Osteoblast (primary cell): ENCODE measurements around the gene WDCP. TPM values are rescaled to one million over a fixed set of nuclear protein-coding genes. Genes with fewer than 3 reads are reported as not detected.

Experiments used
- DNase-seq: peaks from one replicate; pipeline ENCODE4 v3.0.0; 2011; ENCODE audit warnings: low spot score, mixed read lengths; ENCODE audit not compliant: insufficient read length; ENCODE audit errors: missing footprints
- H2AFZ ChIP-seq: 2 replicates; pipeline ENCODE4 v1.6.0; 2011; ENCODE audit warnings: mild to moderate bottlenecking, low read length
- H3K27ac ChIP-seq: 2 replicates; pipeline ENCODE4 v1.5.1; 2011; ENCODE audit warnings: mild to moderate bottlenecking, low read depth, low read length, moderate library complexity
- H3K27me3 ChIP-seq: 2 replicates; pipeline ENCODE4 v1.6.0; 2012; ENCODE audit warnings: mild to moderate bottlenecking, control low read depth, inconsistent platforms, low read length, moderate library complexity; ENCODE audit not compliant: insufficient read depth
- H3K36me3 ChIP-seq: 2 replicates; pipeline ENCODE4 v1.5.1; 2011; ENCODE audit warnings: mild to moderate bottlenecking, low read length, control low read depth, moderate library complexity; ENCODE audit not compliant: insufficient read depth
- H3K4me1 ChIP-seq: 2 replicates; pipeline ENCODE4 v1.5.1; 2011; ENCODE audit warnings: mild to moderate bottlenecking, low read length, control low read depth, moderate library complexity; ENCODE audit not compliant: insufficient read depth
- H3K4me2 ChIP-seq: 2 replicates; pipeline ENCODE4 v1.6.0; 2011; ENCODE audit warnings: mild to moderate bottlenecking, low read length; ENCODE audit not compliant: insufficient read depth
- H3K4me3 ChIP-seq: fragments of 200-600 bp; sonication (generic); 3 replicates; pipeline ENCODE4 v1.5.1; 2012; ENCODE audit warnings: mild to moderate bottlenecking, low read length, inconsistent platforms; ENCODE audit not compliant: insufficient read depth
- H3K79me2 ChIP-seq: 2 replicates; pipeline ENCODE4 v1.6.0; 2012; ENCODE audit warnings: mild to moderate bottlenecking, low read length, control low read depth, inconsistent platforms; ENCODE audit not compliant: insufficient read depth
- H3K9me3 ChIP-seq: 2 replicates; pipeline ENCODE4 v1.5.1; 2011; ENCODE audit warnings: low read depth, low read length, control low read depth
- H4K20me1 ChIP-seq: 2 replicates; pipeline ENCODE4 v1.6.0; 2012; ENCODE audit warnings: mild to moderate bottlenecking, low read length, control low read depth; ENCODE audit not compliant: insufficient read depth
- CTCF ChIP-seq: IDR thresholded peaks from 2 replicates; pipeline ENCODE4 v1.5.1; 2011; ENCODE audit warnings: mild to moderate bottlenecking, low read depth, low read length, moderate library complexity; ENCODE audit errors: extremely low read depth
- total RNA-seq: library from RNA; depleted of rRNA; stranded (reverse); fragments of >200 nt; gene quantifications from 2 replicates; pipeline ENCODE4 v1.2.3, GENCODE V29; 2012

The WDCP gene
- total RNA-seq, 1 donor = 8.3 TPM

- no peaks in the 10 kb centered on the region for H3K36me3 ChIP-seq
- H3K4me3 ChIP-seq = peak overlapping the region; percentile 77
- peak overlapping the region; percentile 85 for H2AFZ ChIP-seq
- H3K27me3 ChIP-seq = peaks cover 3% of the 10 kb centered on the region
- peak overlapping the region; percentile 86 for H3K4me2 ChIP-seq
- no peaks in the 10 kb centered on the region for H4K20me1 ChIP-seq
- H3K9me3 ChIP-seq = no peaks in the 10 kb centered on the region
- H3K27ac ChIP-seq = no peak overlapping the region
- H3K79me2 ChIP-seq = peaks cover 14% of the 10 kb centered on the region
- peak; percentile 73 for DNase-seq
- peaks cover 20% of the 10 kb centered on the region for H3K4me1 ChIP-seq
- no peak for TF ChIP-seq CTCF
These were observed 3.1 kb upstream of the WDCP start for GRCh38 chr2:24050041-24050979.

GRCh38 chr2:24049485-24050021 is 2.4 kb upstream of the WDCP start, which contains the start of gene FKBP1B:
TSS of gene FKBP1B (plus strand) at chr2:24049741. CDS start at chr2:24049850, 109 bp downstream.
- DNase-seq = no peak
- Histone ChIP-seq H3K4me2 (peak within 1 kb of the TSS; percentile 86), H3K4me1 (peaks cover 20% of the 10 kb centered on the region), H3K27ac (no peak within 1 kb of the TSS), H3K36me3 (no peaks in the 10 kb centered on the region), H3K79me2 (peaks cover 19% of the 10 kb centered on the region), H3K27me3 (peaks cover 3% of the 10 kb centered on the region), H3K9me3 (no peaks in the 10 kb centered on the region), H4K20me1 (no peaks in the 10 kb centered on the region), H2AFZ (peak within 1 kb of the TSS; percentile 85), H3K4me3 (peak within 1 kb of the TSS; percentile 77)
- no peak for TF ChIP-seq CTCF

- Histone ChIP-seq H3K4me1 (peaks cover 20% of the 10 kb centered on the region), H3K27ac (no peak overlapping the region), H3K27me3 (peaks cover 3% of the 10 kb centered on the region), H3K4me3 (peak overlapping the region; percentile 77), H3K4me2 (peak overlapping the region; percentile 86), H3K9me3 (no peaks in the 10 kb centered on the region), H2AFZ (peak overlapping the region; percentile 16), H3K36me3 (no peaks in the 10 kb centered on the region), H4K20me1 (no peaks in the 10 kb centered on the region), H3K79me2 (peaks cover 21% of the 10 kb centered on the region)
- DNase-seq = peak; percentile 48
- no peak for TF ChIP-seq CTCF
These were observed 1.7 kb upstream of the WDCP start for GRCh38 chr2:24048769-24049484.
